Stimulated activated CD4-positive, alpha-beta T cell treated with anti-CD3 and anti-CD28 coated beads, Interleukin-15, amount 100 ng/mL, for 1 hour (primary cell): ENCODE measurements around the gene BRWD1.
"Not testable (repeated sequence)": the region's sequence is repeated elsewhere in the genome, so short reads cannot be mapped to it uniquely, and the experiment has no call there.

ENCODE experiments used
- DNase-seq, 2 donors: peaks; one replicate each; pipeline ENCODE4 v3.0.0-alpha.2; 2020; ENCODE audit warnings: low read depth in 1 of 2, low spot score in 1 of 2

The BRWD1 gene

DNA sequence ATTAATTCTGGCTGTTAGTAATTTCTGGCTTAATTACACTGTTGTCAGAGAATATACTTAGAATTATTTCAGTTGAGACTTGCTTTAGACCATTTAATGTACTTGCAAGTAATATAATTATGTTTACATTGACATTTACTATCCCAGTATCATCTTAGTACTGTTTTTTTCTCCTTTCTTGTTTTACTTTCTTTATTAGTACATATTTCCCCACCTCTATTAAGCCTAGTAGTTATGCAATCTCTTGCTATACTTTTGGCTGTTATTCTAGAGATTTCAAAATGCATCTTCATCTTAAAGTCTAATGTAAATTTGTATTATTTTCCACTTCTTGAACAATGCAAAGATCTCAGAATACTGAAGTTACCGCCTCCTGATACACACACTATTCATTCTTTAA, 24.4 kb downstream of the BRWD1 start:
- no peak for DNase-seq

DNA sequence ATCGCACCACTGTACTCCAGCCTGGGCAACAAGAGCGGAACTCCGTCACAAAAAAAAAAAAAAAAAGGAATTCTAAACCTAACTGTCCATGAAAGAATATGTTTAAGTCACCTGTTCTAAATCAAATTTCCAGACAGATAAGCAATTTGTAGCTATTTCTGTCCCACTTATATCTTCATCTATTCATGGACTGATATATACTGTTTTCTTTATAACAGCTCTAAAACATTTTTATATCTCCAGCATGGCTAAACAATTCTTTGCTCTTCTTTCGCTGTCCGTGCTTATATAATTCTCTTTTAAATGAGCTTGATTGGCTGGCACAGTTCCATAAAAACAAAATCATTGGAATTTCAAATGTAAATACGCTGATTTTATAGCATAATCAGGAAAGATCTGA, 30.5 kb downstream of the BRWD1 start:
- DNase-seq: no peak

DNA sequence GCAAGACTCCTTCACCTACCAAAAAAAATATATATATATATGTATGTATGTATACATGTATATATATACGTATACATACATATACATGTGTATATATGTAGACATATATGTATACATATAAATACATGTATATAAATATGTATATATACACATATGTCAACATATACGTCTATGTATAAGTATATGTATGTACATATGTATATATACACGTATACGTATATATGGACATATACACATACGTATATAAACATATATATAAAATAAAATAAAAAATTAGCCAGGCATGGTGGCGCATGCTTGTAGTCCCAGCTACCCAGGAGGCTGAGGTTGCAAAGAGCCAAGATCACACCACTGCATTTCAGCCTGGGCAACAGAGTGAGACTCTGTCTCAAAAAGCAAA, 31.6 kb downstream of the BRWD1 start:
- DNase-seq: no peak

DNA sequence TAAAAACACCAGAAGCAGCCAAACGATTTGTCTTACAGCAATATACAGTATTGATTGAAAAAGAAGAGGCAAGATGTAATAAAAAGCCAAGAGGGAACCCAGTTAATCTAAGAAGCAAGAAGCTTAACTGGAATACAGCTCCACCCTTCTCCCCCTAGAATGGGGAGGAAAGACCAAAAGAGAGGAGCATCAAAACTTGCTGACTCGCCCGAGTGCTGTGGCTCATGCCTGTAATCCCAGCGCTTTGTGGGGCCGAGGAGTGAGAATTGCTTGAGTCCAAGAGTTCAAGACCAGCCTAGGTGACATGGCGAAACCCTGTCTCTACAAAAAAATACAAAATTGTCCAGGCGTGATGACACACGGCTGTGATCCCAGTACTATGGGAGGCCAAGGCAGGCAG, 32.2 kb downstream of the BRWD1 start:
- no peak for DNase-seq

DNA sequence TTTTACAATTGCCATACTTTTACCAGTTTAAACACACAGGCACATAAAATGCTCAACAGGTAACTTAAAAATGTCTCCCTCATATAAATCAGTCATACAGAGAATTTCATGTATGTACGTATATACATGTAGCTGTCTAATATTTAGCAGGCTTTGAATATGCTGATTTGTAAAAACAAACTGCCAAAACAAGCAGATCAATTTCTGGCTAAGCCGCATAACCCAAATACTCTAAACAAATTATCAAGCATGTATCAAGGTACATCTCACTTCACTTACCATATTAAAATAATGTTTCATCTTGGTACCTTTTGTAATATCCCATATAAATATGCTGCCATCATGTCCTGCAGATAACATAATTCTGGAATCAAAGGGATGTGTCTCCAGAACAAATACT, 43.8 kb downstream of the BRWD1 start:
- no peak for DNase-seq

DNA sequence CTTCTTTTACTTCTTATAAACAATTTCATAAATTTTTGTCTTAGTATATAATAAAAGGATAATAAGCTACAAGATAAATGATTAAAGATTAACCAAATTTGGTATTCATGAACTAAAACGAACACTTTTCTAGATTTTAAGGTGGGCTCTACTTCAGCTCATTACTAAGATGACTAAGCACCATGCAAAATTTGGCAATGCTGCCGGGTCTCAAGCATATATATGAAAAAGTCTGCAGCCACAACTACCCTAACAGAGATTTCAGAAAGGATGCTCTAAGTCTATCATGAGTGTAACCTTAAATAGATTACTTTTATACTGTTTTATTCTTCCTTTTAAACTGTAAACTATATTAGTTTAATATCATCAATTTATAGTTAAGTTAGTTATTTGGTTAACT, 47.8 kb downstream of the BRWD1 start:
- DNase-seq: no peak

DNA sequence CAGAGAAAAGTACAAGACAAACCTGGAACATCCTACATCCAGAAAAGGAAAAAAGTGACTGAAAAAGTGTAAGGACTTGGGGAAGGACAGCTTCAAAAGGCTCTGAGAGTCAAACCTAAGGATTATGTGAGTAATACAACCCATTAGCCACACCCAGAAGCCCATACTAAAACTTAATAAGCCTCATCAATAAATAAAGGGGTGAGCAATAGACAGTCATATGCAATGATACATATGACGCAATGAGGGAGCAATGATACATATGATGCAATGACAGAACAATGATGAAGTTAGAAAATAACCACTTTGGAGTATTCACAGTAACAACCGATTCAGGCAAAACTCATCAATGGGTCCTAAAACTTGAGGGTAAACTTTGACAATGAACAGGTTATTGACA, 50.1 kb downstream of the BRWD1 start:
- DNase-seq: no peak

DNA sequence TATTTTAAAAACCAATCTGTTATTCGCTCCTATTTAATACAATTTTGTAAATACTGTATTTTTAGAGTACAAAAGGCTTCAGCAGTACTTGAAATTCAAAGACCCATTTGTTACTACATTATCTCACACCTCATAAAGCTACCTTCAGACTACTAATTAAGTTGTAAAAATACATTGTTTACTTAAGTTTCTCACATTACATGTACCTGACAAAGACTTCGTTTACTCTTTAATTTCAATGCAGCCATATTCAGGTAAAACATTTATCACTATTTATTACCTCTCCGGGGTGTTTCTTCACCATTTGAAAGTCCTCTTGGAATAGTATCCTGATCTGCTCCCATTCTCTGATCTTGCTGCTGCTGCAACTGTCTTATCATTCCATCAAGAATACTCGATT, 55.2 kb downstream of the BRWD1 start:
- no peak for DNase-seq

DNA sequence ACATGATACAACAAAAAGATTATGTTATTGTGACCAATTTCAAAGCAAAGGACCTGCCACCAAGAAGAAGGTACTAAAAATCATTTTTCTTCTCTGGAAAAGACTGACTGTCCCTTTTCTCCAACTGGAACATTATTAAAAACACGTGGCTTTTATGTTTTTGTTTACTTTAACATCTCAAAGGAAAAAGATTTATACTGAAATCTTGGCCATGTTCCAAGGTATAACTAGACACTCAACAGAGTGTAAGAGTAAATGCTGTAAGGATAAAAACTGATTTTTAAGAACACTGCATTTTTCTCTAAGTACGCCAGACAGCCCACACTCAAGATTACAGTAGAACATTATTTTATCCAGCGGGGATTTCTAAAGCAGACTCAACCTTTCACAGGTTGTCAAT, 62.1 kb downstream of the BRWD1 start:
- no peak for DNase-seq

DNA sequence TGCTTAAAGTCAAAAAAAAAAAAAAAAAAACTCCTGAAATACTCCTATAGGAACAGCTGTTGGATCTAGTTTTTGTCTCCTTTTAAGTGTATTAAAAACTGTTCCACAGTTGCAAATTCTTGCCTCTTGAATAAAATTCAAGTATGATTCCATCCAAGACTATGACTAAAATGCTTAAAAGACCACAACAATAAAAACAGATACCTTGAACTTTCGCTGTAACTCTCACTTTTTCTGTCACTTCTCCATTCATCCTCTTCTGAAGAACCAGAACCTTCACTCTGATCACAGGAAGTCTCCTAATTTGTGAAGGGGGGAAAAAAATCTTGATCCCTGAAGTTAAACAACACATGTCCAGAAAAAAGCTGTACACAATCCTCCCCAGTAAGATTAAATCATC, 75.2 kb downstream of the BRWD1 start:
- DNase-seq: no peak

DNA sequence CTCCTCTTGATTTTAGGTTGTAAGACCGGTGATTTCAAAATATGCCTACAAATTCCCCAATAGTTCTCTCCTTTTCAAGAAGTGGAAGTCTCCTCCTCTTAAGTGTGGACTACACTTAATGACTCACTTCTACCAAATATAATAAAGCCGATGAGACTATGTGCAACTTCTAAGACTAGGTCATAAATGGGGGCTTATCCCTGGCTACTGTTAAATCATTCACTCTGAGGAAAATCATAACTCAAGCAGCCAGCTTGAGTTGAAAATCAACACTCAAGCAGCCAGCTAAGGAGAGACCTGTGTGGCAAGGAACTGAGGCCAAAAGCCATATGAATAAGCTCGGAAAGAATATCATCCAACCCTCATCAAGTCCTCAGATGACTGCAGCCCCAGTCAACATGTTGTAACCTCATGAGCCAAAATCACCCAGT, 80.6 kb downstream of the BRWD1 start:
- DNase-seq: no peak

DNA sequence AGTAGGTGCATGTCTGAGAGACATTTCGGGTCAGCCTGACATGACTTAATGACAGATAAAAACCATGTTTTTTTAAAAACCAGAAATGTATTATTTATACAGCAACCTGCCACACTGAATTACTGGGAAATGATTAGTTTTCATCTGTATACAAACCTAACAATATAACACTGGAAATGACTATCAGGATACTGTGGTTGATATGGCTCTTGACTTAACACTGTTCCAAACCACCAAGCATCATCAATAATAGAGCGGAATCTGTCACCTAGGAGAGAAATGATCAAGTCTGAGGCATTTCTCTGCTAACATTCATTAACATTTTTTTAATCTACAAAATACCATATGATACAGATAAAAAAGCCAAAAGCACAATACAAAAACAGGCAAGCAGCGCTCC, 88.5 kb downstream of the BRWD1 start:
- no peak for DNase-seq

DNA sequence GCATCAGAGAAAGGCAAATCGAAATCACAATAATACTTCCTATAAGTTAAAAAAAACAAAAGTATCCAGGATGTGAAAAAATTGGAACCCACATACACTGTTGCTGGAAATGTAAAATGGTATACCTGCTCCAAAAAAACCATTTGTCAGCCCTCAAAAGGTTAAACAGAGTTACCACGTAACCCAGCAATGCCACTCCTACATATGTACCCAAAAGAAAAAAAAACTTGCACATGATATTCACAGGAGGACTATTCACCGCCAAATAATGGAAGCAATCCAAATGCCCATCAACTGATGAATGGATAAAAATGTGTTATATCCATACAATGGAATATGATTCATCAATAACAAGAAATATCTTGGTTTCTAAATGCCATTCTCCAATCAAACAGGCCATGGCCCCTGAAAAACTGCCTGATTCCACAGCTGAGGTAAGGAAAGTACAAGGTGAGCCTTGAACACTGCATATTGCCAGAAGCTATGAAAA, 91.4 kb downstream of the BRWD1 start:
- DNase-seq: no peak

DNA sequence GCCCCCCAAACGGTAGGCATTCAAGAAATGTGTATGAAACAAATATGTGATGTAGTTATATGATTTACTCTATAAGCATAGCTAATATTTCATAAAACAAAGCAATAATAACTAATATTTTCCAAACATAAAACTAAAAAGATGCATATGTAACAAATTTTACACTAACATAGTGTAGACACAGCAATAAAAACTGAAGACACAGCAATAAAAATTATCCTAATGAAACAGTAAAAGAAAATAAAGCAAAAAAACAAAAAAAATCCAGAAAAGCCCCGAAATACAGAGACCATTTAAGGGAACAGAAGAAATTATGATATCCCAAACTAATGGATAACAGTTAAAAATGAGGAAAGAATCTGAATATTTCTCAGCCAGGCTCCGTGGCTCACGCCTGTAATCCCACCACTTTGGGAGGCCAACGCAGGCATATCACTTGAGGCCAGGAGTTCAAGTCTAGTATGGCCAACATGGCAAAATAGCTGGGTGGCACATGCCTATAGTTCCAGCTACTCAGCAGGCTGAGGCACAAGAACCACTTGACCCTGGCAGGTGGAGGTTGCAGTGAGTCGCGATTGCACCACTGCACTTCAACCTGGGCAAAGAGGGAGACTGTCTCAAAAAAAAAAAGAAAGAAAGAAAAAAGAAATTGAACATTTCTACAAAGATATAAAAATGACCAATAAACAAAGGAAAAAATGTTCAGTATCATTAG, 92.0 kb downstream of the BRWD1 start:
- DNase-seq: no peak

DNA sequence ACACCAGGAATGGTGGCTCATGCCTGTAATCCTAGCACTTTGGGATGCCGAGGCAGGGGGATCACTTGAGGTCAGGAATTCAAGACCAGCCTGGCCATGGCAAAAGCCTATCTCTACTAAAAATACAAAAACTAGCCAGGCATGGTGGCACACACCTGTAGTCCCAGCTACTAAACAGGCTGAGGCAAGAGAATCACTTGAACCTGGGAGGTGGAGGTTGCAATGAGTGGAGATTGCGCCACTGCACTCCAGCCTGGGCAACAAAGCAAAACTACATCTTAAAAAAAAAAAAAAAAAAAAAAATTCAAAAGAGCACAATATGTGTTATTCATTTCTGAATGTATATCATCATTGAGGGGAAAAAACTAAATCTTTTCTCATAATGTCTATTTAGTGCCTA, 92.6 kb downstream of the BRWD1 start:
- DNase-seq: not testable (repeated sequence)

DNA sequence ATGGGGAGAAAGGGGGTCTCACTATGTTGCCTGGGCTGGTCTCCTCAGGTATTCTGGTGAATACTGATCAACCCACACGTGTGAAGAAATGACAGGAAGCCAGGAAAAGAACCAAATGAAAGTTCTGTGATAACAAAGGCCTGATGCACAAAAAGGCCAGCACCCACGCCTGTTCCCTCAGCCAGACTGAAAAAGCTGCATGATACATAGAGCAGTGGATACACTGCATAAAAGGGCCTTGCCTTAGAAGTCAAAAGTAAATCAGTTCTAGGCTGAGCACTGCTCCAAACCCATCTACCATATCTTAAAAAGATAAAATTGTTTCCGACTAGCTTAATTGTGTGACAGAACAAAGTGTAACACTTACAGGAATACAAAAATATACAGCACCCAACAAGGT, 93.3 kb downstream of the BRWD1 start:
- no peak for DNase-seq

DNA sequence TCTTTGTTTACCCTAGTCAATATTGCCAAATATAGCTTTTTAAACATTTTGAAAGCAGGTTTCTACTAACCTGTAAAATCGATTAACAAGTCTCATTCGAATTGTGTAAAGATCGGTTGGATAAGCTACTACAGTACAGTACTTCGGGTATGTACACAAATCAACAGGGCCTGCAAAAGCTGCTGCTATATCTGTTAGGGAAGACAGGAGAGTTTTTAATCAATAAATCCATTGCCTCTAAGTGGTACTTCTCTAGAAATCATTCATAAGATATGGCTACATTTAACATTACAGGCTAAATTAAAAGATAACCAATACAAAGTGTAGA, 95.4 kb downstream of the BRWD1 start:
- no peak for DNase-seq

DNA sequence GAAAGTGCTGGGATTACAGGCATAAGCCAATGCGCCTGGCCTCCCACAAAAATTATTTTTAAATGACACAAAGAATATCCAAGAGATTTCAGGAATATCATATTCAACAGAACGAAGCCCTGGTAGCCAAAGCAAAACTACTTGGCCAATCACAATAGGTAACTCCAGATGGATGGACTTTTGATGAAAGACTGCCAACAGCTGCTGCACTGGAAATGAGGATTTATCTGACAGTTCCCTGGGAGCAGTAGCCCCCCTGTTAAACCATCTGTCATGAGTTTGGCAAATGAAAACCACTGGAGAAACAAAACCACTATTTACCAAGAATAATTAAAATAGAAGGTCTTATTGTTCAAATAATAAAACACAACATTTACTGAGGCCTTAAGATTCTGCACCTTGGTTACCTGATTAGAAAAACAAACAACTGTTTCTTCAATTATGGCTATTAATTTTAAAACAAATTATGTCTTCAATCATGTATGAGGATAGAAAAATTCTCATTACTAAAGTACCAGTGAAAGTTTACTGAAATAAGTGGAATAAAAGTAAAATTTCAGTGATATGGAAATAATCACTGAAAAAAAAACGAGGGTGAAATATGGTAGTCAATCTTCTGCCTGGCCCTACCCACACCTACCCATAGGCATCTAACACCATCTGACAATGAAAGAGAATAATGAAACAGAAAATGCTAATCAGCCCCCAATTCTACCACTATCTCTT, 95.9 kb downstream of the BRWD1 start:
- DNase-seq: no peak

DNA sequence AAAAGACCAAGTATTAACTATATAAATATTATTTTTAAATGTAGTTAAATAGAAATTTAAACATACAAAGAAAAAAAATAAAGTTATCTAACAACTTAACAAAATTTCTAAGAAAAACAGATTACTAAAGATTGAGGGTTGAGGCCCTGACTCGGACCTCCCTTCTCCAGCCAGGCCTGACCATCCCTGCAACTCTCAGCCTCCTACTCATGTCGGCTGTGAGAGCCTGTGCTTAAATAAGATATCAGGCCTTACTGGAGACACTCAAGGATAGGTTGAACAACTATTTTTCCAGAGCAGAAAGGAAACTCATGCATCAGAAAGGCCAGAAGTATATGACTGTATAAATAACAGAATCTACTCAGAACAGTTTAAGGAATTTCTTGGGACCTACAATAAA, 97.1 kb downstream of the BRWD1 start:
- no peak for DNase-seq

DNA sequence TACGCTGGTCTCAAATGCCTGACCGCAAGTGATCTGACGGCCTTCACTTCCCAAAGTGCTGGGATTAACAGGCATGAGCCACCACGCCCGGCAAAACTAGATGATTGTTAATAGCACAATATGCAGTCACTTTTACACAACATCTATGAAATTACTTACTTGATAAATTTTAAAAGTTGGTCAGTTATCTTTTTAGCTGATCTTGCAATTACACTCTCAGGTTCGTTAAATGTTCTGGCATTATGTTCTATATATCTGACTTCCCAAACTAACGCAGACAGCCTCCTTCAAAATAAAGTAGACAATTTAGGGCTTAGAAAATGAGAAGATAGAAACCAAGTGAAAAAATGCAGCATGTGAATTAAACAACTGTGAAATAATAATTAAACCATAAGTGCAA, 98.4 kb downstream of the BRWD1 start:
- DNase-seq: no peak

DNA sequence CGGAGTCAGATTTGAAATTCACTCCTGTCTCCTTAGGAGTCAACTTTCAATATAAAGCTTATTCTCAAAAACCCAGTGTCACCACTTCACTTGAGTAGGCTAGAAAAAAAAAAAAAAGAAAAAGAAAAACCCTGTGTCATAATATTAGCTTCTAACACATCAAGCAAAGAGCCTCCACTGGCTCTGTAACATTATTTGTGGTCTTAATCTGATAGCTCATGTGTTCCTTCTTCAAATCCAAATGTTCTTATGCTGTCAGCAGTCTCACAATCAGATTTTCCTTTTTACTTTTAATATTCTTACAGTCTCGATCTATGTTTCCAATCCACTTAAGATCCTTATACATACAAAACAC, 104.1 kb downstream of the BRWD1 start:
- DNase-seq: no peak

DNA sequence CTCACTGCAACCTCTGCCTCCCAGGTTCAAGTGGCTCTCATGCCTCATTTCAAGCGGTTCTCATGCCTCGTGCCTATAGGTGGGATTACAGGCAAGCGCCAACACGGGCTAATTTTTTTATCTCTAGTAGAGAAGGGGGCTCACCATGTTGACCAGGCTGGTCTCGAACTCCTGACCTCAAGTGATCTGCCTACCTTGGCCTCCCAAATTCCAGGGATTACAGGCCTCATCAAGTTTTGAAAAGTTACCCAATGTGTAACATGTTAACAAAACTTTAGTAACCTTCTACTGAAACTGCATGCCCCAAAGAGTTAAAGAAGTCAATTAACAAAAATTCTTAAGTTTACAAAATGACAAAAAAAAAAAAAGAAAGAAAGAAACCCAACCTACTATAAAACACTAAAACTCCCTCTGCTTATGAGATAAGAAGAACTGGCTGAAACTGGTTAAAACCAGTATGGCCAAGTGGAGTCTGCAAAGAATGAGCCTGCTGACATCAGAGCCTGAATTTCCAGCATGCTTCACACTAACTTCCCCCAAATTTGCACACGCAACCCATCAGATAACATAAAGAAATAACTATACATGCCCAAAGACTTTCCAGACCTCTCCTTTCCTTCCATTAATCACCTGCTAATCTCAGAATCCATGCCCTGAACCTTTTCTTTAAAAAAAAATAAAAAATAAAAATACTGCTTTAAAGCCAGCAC, 104.7 kb downstream of the BRWD1 start:
- DNase-seq: no peak
